Measurements from ENCODE around the gene KPNA5. TPM values are rescaled to one million over a fixed set of nuclear protein-coding genes. Genes with fewer than 3 reads are reported as not detected.
"Not testable (repeated sequence)": the region's sequence is repeated elsewhere in the genome, so short reads cannot be mapped to it uniquely, and the experiment has no call there.

KPNA5 gene
- total RNA-seq, 4 donors from 2014 or later: 9.8 to 16.8 (median 13.4) TPM

DNA sequence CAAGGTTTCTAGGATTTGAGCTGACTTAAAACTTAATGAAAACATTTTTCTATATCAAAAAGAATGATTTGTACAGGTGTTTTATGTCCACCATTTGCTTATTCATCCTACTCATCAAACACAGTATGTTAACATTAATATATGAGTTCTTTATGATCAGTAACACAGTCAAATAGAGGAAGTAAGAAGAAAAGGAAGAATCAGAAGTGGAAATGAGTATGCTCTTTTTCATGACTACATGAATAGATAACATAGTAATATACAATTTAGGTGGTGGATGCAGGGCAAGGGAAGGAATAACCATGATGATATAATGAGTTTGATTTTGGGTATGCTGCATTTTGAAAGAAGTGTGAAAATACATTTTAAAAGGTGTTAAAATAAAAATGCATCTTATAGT is 16.5 kb downstream of the KPNA5 start:
- no peak overlapping the region for H3K4me3 ChIP-seq
- H3K27me3 ChIP-seq: no peaks in the 10 kb centered on the region
- no peak overlapping the region for H3K27ac ChIP-seq
- ATAC-seq: no peak
- no peaks in the 10 kb centered on the region for H3K9me3 ChIP-seq
- H3K36me3 ChIP-seq: peaks cover 0 to 26% of the 10 kb centered on the region in 2 donors
- H3K4me1 ChIP-seq: no peaks in the 10 kb centered on the region
- TF ChIP-seq EP300 (IDR thresholded peaks at IDR 0.05): no peak
- TF ChIP-seq, protein P1, sequence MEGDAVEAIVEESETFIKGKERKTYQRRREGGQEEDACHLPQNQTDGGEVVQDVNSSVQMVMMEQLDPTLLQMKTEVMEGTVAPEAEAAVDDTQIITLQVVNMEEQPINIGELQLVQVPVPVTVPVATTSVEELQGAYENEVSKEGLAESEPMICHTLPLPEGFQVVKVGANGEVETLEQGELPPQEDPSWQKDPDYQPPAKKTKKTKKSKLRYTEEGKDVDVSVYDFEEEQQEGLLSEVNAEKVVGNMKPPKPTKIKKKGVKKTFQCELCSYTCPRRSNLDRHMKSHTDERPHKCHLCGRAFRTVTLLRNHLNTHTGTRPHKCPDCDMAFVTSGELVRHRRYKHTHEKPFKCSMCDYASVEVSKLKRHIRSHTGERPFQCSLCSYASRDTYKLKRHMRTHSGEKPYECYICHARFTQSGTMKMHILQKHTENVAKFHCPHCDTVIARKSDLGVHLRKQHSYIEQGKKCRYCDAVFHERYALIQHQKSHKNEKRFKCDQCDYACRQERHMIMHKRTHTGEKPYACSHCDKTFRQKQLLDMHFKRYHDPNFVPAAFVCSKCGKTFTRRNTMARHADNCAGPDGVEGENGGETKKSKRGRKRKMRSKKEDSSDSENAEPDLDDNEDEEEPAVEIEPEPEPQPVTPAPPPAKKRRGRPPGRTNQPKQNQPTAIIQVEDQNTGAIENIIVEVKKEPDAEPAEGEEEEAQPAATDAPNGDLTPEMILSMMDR (IDR thresholded peaks at IDR 0.05): no peak
- TF ChIP-seq POLR2AphosphoS5 (IDR thresholded peaks at IDR 0.05): no peak
- no peak for TF ChIP-seq POLR2A (IDR thresholded peaks at IDR 0.05)

DNA sequence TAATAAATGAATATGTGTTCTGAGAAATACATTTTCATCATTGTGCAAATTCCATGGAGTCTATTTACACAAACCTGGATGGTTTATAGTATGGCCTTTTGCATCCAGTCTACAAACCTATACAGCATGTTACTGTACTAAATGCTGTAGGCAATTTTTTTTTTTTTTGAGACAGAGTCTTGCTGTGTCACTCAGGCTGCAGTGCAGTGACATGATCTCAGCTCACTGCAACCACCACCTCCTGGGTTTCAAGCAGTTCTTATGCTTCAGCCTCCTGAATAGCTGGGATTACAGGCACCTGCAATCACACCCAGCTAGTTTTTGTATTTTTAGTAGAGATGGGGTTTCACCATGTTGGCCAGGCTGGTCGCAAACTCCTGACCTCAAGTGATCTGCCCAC is 22.9 kb downstream of the KPNA5 start:
- H3K27me3 ChIP-seq, H3K4me1 ChIP-seq, H3K27ac ChIP-seq, H3K4me3 ChIP-seq, H3K9me3 ChIP-seq, ATAC-seq: not testable (repeated sequence)
- H3K36me3 ChIP-seq: peaks cover 0 to 80% of the 10 kb centered on the region in 2 donors
- WGBS, 2 donors (ENCODE audit: low coverage in 1 of 2): 83 to 100% methylated on average over 1 of the region's 1 CpG

DNA sequence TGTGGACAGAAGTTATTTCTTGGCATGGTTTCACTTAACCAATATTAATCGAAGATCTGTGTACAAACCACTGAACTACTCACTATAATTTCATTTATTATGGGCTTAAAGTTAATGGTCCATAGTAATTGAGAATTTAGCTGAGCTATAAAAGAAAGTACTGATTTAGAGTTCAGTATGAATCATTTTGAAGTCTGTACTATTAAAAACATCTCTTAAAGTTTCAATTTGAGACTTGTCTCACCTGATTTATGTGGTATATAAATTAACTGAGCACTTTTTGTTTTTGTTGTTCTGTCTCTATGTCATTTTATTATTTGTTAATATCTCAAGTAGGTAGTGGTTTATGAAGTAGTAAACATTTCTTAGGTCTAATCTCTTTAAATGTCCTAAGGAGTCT is 24.9 kb downstream of the KPNA5 start:
- H3K27ac ChIP-seq: no peak overlapping the region
- 85 to 93% methylated on average over 1 of the region's 1 CpG for WGBS, 2 donors (ENCODE audit: low coverage in 1 of 2)
- H3K27me3 ChIP-seq: no peaks in the 10 kb centered on the region
- peaks cover 0 to 76% of the 10 kb centered on the region in 2 donors for H3K36me3 ChIP-seq
- no peak overlapping the region for H3K4me3 ChIP-seq
- no peaks in the 10 kb centered on the region for H3K4me1 ChIP-seq
- ATAC-seq: no peak
- H3K9me3 ChIP-seq: no peaks in the 10 kb centered on the region
- TF ChIP-seq POLR2AphosphoS5 (IDR thresholded peaks at IDR 0.05) (no peak), POLR2A (IDR thresholded peaks at IDR 0.05) (no peak), EP300 (IDR thresholded peaks at IDR 0.05) (no peak)
- TF ChIP-seq, protein P1 (IDR thresholded peaks at IDR 0.05): no peak

DNA sequence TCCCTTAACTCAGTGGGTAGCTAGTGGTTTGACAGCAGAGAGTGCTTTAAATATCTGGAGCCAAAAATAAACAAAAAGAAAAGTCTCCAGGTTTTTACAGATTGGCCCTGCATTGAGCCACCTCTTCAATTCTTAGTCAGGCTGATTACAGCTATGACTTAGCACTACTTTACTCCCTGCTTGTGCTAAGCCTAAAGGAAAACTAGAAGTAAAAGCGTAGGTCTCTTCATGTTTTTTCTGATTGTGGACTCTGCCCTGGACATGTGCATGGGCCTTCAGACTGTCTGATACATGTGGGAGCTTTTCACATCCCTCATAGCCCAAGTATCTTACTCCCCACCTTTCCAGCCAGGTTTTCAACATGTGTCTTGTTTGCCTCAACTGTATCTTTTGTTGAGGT is 33.3 kb downstream of the KPNA5 start:
- WGBS, 2 donors (ENCODE audit: low coverage in 1 of 2): 95 to 100% methylated on average over 1 of the region's 1 CpG
- peaks cover 4 to 69% of the 10 kb centered on the region in 2 donors for H3K36me3 ChIP-seq
- TF ChIP-seq POLR2AphosphoS5 (IDR thresholded peaks at IDR 0.05) (no peak), EP300 (IDR thresholded peaks at IDR 0.05) (no peak), POLR2A (IDR thresholded peaks at IDR 0.05) (no peak)
- TF ChIP-seq, protein P1 (IDR thresholded peaks at IDR 0.05): no peak
- no peak overlapping the region for H3K27ac ChIP-seq
- H3K9me3 ChIP-seq: no peaks in the 10 kb centered on the region
- no peak overlapping the region for H3K4me3 ChIP-seq
- ATAC-seq: no peak
- no peaks in the 10 kb centered on the region for H3K27me3 ChIP-seq
- no peaks in the 10 kb centered on the region for H3K4me1 ChIP-seq

DNA sequence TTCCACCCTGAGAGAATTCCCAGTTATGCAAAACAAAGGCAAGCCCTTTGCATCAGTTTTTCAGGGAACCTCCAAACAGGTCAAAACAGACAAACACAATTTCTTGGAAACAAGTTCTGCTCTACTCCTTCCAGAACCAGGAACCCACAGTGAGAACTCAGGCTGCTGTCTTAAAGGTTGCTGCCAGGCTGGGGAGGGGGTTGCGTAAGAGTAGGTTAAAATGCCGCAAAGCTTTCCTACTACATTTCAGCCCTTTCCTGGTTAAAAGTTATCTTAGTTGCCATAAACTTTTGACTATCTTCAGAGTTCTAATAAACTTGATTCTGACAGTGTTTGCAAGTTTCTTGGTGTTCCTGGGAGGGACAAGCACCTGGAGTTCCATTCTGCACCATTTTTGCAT is 33.8 kb downstream of the KPNA5 start:
- no peak for ATAC-seq
- Histone ChIP-seq H3K4me3 (no peak overlapping the region), H3K9me3 (no peaks in the 10 kb centered on the region), H3K4me1 (no peaks in the 10 kb centered on the region), H3K27ac (no peak overlapping the region), H3K36me3 (peaks cover 4 to 69% of the 10 kb centered on the region in 2 donors), H3K27me3 (no peaks in the 10 kb centered on the region)
- WGBS, 2 donors (ENCODE audit: low coverage in 1 of 2): 94 to 100% methylated on average over 2 of the region's 2 CpGs
- TF ChIP-seq POLR2A (IDR thresholded peaks at IDR 0.05) (no peak), EP300 (IDR thresholded peaks at IDR 0.05) (no peak), POLR2AphosphoS5 (IDR thresholded peaks at IDR 0.05) (no peak)
- TF ChIP-seq, protein P1 (IDR thresholded peaks at IDR 0.05): no peak

DNA sequence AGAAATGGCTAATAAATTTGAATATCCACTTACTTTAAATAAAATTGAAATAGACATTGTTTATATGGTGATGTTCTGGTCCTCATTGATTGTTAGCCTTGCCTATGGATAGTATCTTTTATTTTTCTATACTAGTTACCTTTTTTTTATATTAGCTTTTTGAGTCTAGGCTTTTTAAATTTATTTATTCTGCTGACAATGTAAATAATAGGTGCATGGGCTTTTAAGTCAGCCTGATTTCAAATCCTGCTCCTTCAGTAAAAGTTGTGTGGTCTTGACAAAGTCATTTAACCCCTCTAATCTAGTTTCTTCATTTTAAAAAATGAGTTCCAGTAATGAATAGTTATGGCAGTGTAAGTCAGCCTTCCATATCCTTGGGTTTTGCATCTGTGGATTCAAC is 45.9 kb downstream of the KPNA5 start:
- Histone ChIP-seq H3K36me3 (peaks cover 0 to 93% of the 10 kb centered on the region in 2 donors), H3K4me3 (no peak overlapping the region), H3K9me3 (no peaks in the 10 kb centered on the region), H3K4me1 (no peaks in the 10 kb centered on the region), H3K27ac (no peak overlapping the region), H3K27me3 (no peaks in the 10 kb centered on the region)
- TF ChIP-seq, protein P1 (IDR thresholded peaks at IDR 0.05): no peak
- no peak for TF ChIP-seq POLR2AphosphoS5 (IDR thresholded peaks at IDR 0.05)
- TF ChIP-seq EP300 (IDR thresholded peaks at IDR 0.05): no peak
- no peak for ATAC-seq
